Neuronal stem cell (in vitro differentiated cells): ENCODE measurements around the gene RABL6.
"Not testable (repeated sequence)": the region's sequence is repeated elsewhere in the genome, so short reads cannot be mapped to it uniquely, and the experiment has no call there.

Source experiments
- DNase-seq: peaks from one replicate; pipeline ENCODE4 v3.0.0-alpha.2; 2013; ENCODE audit warnings: low spot score
- H2AFZ ChIP-seq: one replicate; pipeline ENCODE4 v1.6.1; 2013; ENCODE audit warnings: mild to moderate bottlenecking, low read length, inconsistent platforms
- H2AK5ac ChIP-seq: 2 replicates; pipeline ENCODE4 v1.6.1; 2013; ENCODE audit warnings: low read depth, mild to moderate bottlenecking, inconsistent platforms, low read length, moderate library complexity, mixed read lengths
- H2BK120ac ChIP-seq: 2 replicates; pipeline ENCODE4 v1.6.1; 2013; ENCODE audit warnings: low read depth, mild to moderate bottlenecking, inconsistent platforms, low read length, moderate library complexity, mixed read lengths
- H2BK12ac ChIP-seq: one replicate; pipeline ENCODE4 v1.6.1; 2013; ENCODE audit warnings: low read length, inconsistent platforms
- H2BK15ac ChIP-seq: 2 replicates; pipeline ENCODE4 v1.6.1; 2013; ENCODE audit warnings: mild to moderate bottlenecking, low read length, inconsistent platforms, mixed read lengths
- H2BK5ac ChIP-seq: one replicate; pipeline ENCODE4 v1.6.1; 2013; ENCODE audit warnings: inconsistent platforms, mild to moderate bottlenecking, low read length, moderate library complexity
- H3K14ac ChIP-seq: one replicate; pipeline ENCODE4 v1.6.1; 2013; ENCODE audit warnings: low read length, inconsistent platforms
- H3K18ac ChIP-seq: 2 replicates; pipeline ENCODE4 v1.6.1; 2013; ENCODE audit warnings: low read length, inconsistent platforms
- H3K23ac ChIP-seq: 2 replicates; pipeline ENCODE4 v1.6.1; 2013; ENCODE audit warnings: low read depth, mild to moderate bottlenecking, mixed read lengths, low read length, inconsistent platforms; ENCODE audit not compliant: poor library complexity
- H3K27ac ChIP-seq: replicated peaks from 3 replicates; pipeline ENCODE4 v1.5.1; 2013; ENCODE audit warnings: low read length, inconsistent platforms
- H3K27me3 ChIP-seq, 3 experiments: 2 replicates each; pipeline ENCODE4 v1.6.1; 2013; ENCODE audit warnings: low read length in 3 of 3, mild to moderate bottlenecking in 2 of 3, inconsistent platforms in 1 of 3, low read depth in 1 of 3, mixed read lengths in 1 of 3, moderate library complexity in 1 of 3; ENCODE audit not compliant: control insufficient read depth in 3 of 3, insufficient read depth in 3 of 3
- H3K36me3 ChIP-seq, 2 donors: replicated peaks in 1 of 2; 2 replicates each; pipeline ENCODE4 v1.6.1; 2013; ENCODE audit warnings: low read length in 2 of 2; ENCODE audit not compliant: control insufficient read depth in 2 of 2, insufficient read depth in 2 of 2
- H3K4ac ChIP-seq: 2 replicates; pipeline ENCODE4 v1.6.1; 2013; ENCODE audit warnings: inconsistent platforms, mild to moderate bottlenecking, low read length, moderate library complexity
- H3K4me1 ChIP-seq, 2 donors: 1 replicate in 1 of 2; 2 replicates in 1 of 2; pipeline ENCODE4 v1.6.1; 2013; ENCODE audit warnings: low read length in 2 of 2, low read depth in 1 of 2; ENCODE audit not compliant: control insufficient read depth in 2 of 2, insufficient read depth in 1 of 2
- H3K4me2 ChIP-seq: one replicate; pipeline ENCODE4 v1.6.1; 2013; ENCODE audit warnings: mild to moderate bottlenecking, low read length, inconsistent platforms; ENCODE audit not compliant: insufficient read depth, poor library complexity, severe bottlenecking
- H3K4me3 ChIP-seq, 2 donors: 2 replicates each; pipeline ENCODE4 v1.5.1; 2013; ENCODE audit warnings: low read length in 2 of 2, mild to moderate bottlenecking in 2 of 2, inconsistent platforms in 1 of 2, moderate library complexity in 1 of 2
- H3K79me1 ChIP-seq: one replicate; pipeline ENCODE4 v1.6.1; 2013; ENCODE audit warnings: low read depth, mild to moderate bottlenecking, inconsistent platforms, low read length, moderate library complexity
- H3K9ac ChIP-seq: one replicate; pipeline ENCODE4 v1.6.1; 2013; ENCODE audit warnings: mild to moderate bottlenecking, low read depth, low read length, inconsistent platforms; ENCODE audit not compliant: poor library complexity
- H3K9me3 ChIP-seq, 2 donors: replicated peaks in 1 of 2; 2 replicates each; pipeline versions ENCODE3 to v1.6.1; 2013; ENCODE audit warnings: low read length in 2 of 2, mild to moderate bottlenecking in 2 of 2, inconsistent platforms in 1 of 2, low read depth in 1 of 2, mixed read lengths in 1 of 2, moderate library complexity in 1 of 2; ENCODE audit not compliant: control insufficient read depth in 2 of 2, insufficient read depth in 1 of 2
- H4K8ac ChIP-seq: one replicate; pipeline ENCODE4 v1.6.1; 2013; ENCODE audit warnings: low read depth, mild to moderate bottlenecking, inconsistent platforms, low read length, moderate library complexity
- H4K91ac ChIP-seq: one replicate; pipeline ENCODE4 v1.6.1; 2013; ENCODE audit warnings: low read length, low read depth, mild to moderate bottlenecking, inconsistent platforms; ENCODE audit not compliant: poor library complexity
- WGBS, 2 donors: extraction: QIAGEN DNeasy Blood & Tissue Kit; methylation state at CpG; one replicate each; pipeline ENCODE4 v1.1.7; 2013; ENCODE audit warnings: missing lambda C conversion rate in 2 of 2, mixed read lengths in 1 of 2; ENCODE audit not compliant: insufficient read length in 2 of 2, insufficient replicate concordance in 1 of 2; ENCODE audit errors: extremely low coverage in 2 of 2; 5-methylcytosine and 5-hydroxymethylcytosine counted together

RABL6 gene

GRCh38 chr9:136787690-136788400, 19.9 kb upstream of the RABL6 start:
- Histone ChIP-seq H3K9ac (no peak overlapping the region), H2BK12ac (no peak overlapping the region), H3K79me1 (no peaks in the 10 kb centered on the region), H2BK5ac (no peak overlapping the region), H4K91ac (no peak overlapping the region), H4K8ac (no peak overlapping the region), H3K4ac (no peak overlapping the region), H3K36me3 (peaks cover 4% of the 10 kb centered on the region in 2 donors), H3K4me3 (no peak overlapping the region), H2BK15ac (no peak overlapping the region), H3K27ac (no peak overlapping the region), H3K4me2 (no peak overlapping the region), H3K18ac (no peak overlapping the region), H2AK5ac (no peak overlapping the region), H3K4me1 (peaks cover 12 to 23% of the 10 kb centered on the region in 2 donors), H2AFZ (peak overlapping the region; percentile 59), H3K23ac (no peak overlapping the region), H3K14ac (no peak overlapping the region), H3K9me3 (no peaks in the 10 kb centered on the region), H3K27me3 (peaks cover 0 to 5% (median 0%) of the 10 kb centered on the region in 3 experiments), H2BK120ac (no peak overlapping the region)
- DNase-seq, result peak; percentile 86
- no CpG with 5 or more reads among the region's 21 CpGs for WGBS, 2 donors

- peak overlapping the region; percentile 66 for H2AFZ ChIP-seq
- peak overlapping the region; percentile 58 for H3K27ac ChIP-seq
- no CpG with 5 or more reads among the region's 27 CpGs for WGBS, 2 donors
- H3K23ac ChIP-seq, H3K14ac ChIP-seq, H3K4me3 ChIP-seq, H2BK5ac ChIP-seq, H2BK120ac ChIP-seq, H3K27me3 ChIP-seq, H2AK5ac ChIP-seq, H2BK15ac ChIP-seq, DNase-seq, H3K4ac ChIP-seq, H3K9me3 ChIP-seq, H2BK12ac ChIP-seq, H3K79me1 ChIP-seq, H4K91ac ChIP-seq, H3K9ac ChIP-seq, H4K8ac ChIP-seq: not testable (repeated sequence)
- H3K4me1 ChIP-seq, result peaks cover 12 to 23% of the 10 kb centered on the region in 2 donors
- H3K18ac ChIP-seq, result peak overlapping the region; percentile 44
- H3K4me2 ChIP-seq, result peak overlapping the region; percentile 11
- peaks cover 4 to 14% of the 10 kb centered on the region in 2 donors for H3K36me3 ChIP-seq
Measured at GRCh38 chr9:136788644-136789522, 18.9 kb upstream of the RABL6 start.

- Histone ChIP-seq H2BK120ac (no peak overlapping the region), H3K4ac (no peak overlapping the region), H2AFZ (peak overlapping the region; percentile 66), H3K27ac (peak overlapping the region; percentile 58), H3K14ac (no peak overlapping the region), H4K8ac (no peak overlapping the region), H3K4me3 (no peak overlapping the region), H3K4me2 (no peak overlapping the region), H3K9me3 (no peaks in the 10 kb centered on the region), H3K9ac (no peak overlapping the region), H2AK5ac (no peak overlapping the region), H3K23ac (no peak overlapping the region), H4K91ac (no peak overlapping the region), H2BK12ac (no peak overlapping the region), H3K4me1 (peaks cover 12 to 23% of the 10 kb centered on the region in 2 donors), H3K27me3 (no peaks in the 10 kb centered on the region), H2BK5ac (no peak overlapping the region), H2BK15ac (no peak overlapping the region), H3K79me1 (no peaks in the 10 kb centered on the region), H3K18ac (no peak overlapping the region), H3K36me3 (peaks cover 4 to 14% of the 10 kb centered on the region in 2 donors)
- WGBS, 2 donors, result no CpG with 5 or more reads among the region's 3 CpGs
- no peak for DNase-seq
Measured at GRCh38 chr9:136789523-136789937, 18.2 kb upstream of the RABL6 start.
